22Rv1 (cell line): ENCODE data around the gene WDR5.

Experiments used
- ZFX ChIP-seq: fragments of 450-650 bp; IDR thresholded peaks from 2 replicates; pipeline ENCODE4 v1.6.1; 2017; ENCODE audit warnings: antibody characterized with exemption, borderline replicate concordance
- TF ChIP-seq, protein P1 (sequence below): fragments of 450-650 bp; IDR thresholded peaks from 2 replicates; pipeline ENCODE4 v1.5.1; 2017; ENCODE audit warnings: mild to moderate bottlenecking

DNA sequence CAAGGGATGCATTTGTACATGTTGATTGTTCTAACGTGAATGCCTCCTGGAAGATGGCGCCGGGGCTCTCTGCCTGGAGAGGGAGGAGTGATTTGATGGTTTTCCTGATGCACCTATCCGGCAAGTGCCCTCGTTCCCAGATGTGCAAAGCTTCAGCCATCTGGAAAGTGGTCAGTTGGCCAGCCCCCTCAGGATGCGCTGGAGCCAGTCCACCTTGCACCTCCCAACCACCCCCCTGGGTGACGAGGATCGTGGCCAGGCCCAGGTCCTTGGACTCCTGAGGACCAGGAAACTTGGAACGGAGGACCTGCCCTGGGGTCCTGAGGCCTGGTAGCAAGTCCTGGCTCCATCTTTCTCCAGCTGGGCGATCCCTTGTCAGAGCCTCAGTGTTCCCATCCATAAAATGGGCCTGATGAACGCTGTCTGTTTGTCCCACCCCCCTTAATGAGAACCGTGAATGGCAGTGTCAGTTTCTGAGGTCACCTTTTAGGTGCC is 52.1 kb downstream of the WDR5 start:
- TF ChIP-seq, protein P1, sequence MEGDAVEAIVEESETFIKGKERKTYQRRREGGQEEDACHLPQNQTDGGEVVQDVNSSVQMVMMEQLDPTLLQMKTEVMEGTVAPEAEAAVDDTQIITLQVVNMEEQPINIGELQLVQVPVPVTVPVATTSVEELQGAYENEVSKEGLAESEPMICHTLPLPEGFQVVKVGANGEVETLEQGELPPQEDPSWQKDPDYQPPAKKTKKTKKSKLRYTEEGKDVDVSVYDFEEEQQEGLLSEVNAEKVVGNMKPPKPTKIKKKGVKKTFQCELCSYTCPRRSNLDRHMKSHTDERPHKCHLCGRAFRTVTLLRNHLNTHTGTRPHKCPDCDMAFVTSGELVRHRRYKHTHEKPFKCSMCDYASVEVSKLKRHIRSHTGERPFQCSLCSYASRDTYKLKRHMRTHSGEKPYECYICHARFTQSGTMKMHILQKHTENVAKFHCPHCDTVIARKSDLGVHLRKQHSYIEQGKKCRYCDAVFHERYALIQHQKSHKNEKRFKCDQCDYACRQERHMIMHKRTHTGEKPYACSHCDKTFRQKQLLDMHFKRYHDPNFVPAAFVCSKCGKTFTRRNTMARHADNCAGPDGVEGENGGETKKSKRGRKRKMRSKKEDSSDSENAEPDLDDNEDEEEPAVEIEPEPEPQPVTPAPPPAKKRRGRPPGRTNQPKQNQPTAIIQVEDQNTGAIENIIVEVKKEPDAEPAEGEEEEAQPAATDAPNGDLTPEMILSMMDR = no peak
- TF ChIP-seq ZFX = no peak
